Endodermal cell (in vitro differentiated cells): ENCODE results near the gene SPARC. TPM values are rescaled to one million over a fixed set of nuclear protein-coding genes. Genes with fewer than 3 reads are reported as not detected.

Experiments used
- DNase-seq: peaks from one replicate; pipeline ENCODE4 v3.0.0-alpha.2; 2017
- H3K27ac ChIP-seq: 2 replicates; pipeline ENCODE4 v1.5.1; 2013; ENCODE audit warnings: mild to moderate bottlenecking, low read depth, low read length, moderate library complexity
- H3K27me3 ChIP-seq: 2 replicates; pipeline ENCODE4 v1.6.1; 2013; ENCODE audit warnings: mild to moderate bottlenecking, low read length, moderate library complexity; ENCODE audit not compliant: insufficient read depth, control insufficient read depth, poor library complexity, severe bottlenecking
- H3K36me3 ChIP-seq: 2 replicates; pipeline ENCODE4 v1.7.0; 2013; ENCODE audit warnings: mild to moderate bottlenecking, low read length, moderate library complexity; ENCODE audit not compliant: control insufficient read depth, insufficient read depth
- H3K4me1 ChIP-seq: one replicate; pipeline ENCODE4 v1.7.0; 2013; ENCODE audit warnings: low read length; ENCODE audit not compliant: control insufficient read depth, insufficient read depth
- H3K4me3 ChIP-seq: 2 replicates; pipeline ENCODE4 v1.5.1; 2013; ENCODE audit warnings: mild to moderate bottlenecking, low read length, moderate library complexity
- H3K9ac ChIP-seq: 2 replicates; pipeline ENCODE4 v1.6.1; 2013; ENCODE audit warnings: mild to moderate bottlenecking, low read length, moderate library complexity; ENCODE audit not compliant: poor library complexity, severe bottlenecking; ENCODE audit errors: extremely low read depth
- H3K9me3 ChIP-seq: 2 replicates; pipeline ENCODE4 v1.6.1; 2013; ENCODE audit warnings: mild to moderate bottlenecking, low read length, moderate library complexity; ENCODE audit not compliant: control insufficient read depth
- H3K27ac Mint-ChIP-seq: 2 replicates; pipeline ENCODE4 v1.8.0; 2020; ENCODE audit warnings: mixed read lengths
- H3K27me3 Mint-ChIP-seq: 2 replicates; pipeline ENCODE4 v1.8.0; 2021; ENCODE audit warnings: mild to moderate bottlenecking, mixed read lengths; ENCODE audit not compliant: insufficient read depth
- H3K36me3 Mint-ChIP-seq: 2 replicates; pipeline ENCODE4 v1.8.0; 2020; ENCODE audit warnings: low read depth, mixed read lengths
- H3K4me1 Mint-ChIP-seq: 2 replicates; pipeline ENCODE4 v1.8.0; 2020; ENCODE audit warnings: mixed read lengths
- H3K4me3 Mint-ChIP-seq: 2 replicates; pipeline ENCODE4 v1.8.0; 2020; ENCODE audit warnings: mild to moderate bottlenecking, moderate library complexity, mixed read lengths
- H3K9me3 Mint-ChIP-seq: 2 replicates; pipeline ENCODE4 v1.8.0; 2020; ENCODE audit warnings: mild to moderate bottlenecking, mixed read lengths
- WGBS, 2 experiments: methylation state at CpG; one replicate each; pipeline versions ENCODE4 v1.1.5 to v1.1.7; 2013; ENCODE audit warnings: missing lambda C conversion rate in 2 of 2, mixed read lengths in 1 of 2; ENCODE audit not compliant: insufficient coverage in 1 of 2, insufficient read length in 1 of 2; 5-methylcytosine and 5-hydroxymethylcytosine counted together
- total RNA-seq, 2 donors: library from RNA; stranded (reverse); fragmentation: NEBNext Ultra II Directional in 1 of 2; extraction: Animal tissue kit (Norgen Biotek cat#: 25700) in 1 of 2; gene quantifications; 2 replicates in 1 of 2; 3 replicates in 1 of 2; pipeline ENCODE4 v1.2.1, GENCODE V29; 2021
- TF ChIP-seq, protein P1 (sequence below): fragments of 200-600 bp; sonication (generic); conservative IDR thresholded peaks from 2 replicates; pipeline ENCODE4 v1.5.0; 2021; ENCODE audit warnings: antibody characterized with exemption, mild to moderate bottlenecking

SPARC gene
- total RNA-seq, 2 donors from 2014 or later: 523 to 643 TPM

DNA sequence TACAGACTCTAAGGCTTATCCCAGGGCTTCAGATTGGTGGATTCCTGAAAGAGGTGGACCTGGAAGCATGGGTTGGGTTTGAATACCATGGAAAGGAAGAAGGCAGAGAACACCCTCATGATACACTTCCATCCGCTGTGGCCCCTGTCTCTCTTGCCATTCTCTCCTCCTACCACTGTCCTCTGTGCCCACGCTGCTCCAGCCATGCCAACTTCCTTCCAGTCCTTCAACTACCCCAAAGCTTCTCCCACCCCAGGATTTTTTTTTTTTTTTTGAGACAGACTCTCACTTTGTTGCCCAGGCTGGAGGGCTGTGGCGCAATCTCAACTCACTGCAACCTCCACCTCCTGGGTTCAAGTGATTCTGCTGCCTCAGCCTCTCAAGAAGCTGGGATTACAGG is 1.7 kb upstream of the SPARC start:
- Histone ChIP-seq H3K27me3 (no peaks in the 10 kb centered on the region), H3K9ac (no peak overlapping the region), H3K36me3 (peaks cover 8% of the 10 kb centered on the region), H3K4me3 (no peak overlapping the region), H3K27ac (no peak overlapping the region), H3K4me1 (peaks cover 14% of the 10 kb centered on the region), H3K9me3 (no peaks in the 10 kb centered on the region)
- H3K9me3 Mint-ChIP-seq: no peaks in the 10 kb centered on the region
- no peaks in the 10 kb centered on the region for H3K27me3 Mint-ChIP-seq
- peaks cover 5% of the 10 kb centered on the region for H3K36me3 Mint-ChIP-seq
- no peak overlapping the region for H3K27ac Mint-ChIP-seq
- peak; percentile 22 for DNase-seq
- TF ChIP-seq, protein P1, sequence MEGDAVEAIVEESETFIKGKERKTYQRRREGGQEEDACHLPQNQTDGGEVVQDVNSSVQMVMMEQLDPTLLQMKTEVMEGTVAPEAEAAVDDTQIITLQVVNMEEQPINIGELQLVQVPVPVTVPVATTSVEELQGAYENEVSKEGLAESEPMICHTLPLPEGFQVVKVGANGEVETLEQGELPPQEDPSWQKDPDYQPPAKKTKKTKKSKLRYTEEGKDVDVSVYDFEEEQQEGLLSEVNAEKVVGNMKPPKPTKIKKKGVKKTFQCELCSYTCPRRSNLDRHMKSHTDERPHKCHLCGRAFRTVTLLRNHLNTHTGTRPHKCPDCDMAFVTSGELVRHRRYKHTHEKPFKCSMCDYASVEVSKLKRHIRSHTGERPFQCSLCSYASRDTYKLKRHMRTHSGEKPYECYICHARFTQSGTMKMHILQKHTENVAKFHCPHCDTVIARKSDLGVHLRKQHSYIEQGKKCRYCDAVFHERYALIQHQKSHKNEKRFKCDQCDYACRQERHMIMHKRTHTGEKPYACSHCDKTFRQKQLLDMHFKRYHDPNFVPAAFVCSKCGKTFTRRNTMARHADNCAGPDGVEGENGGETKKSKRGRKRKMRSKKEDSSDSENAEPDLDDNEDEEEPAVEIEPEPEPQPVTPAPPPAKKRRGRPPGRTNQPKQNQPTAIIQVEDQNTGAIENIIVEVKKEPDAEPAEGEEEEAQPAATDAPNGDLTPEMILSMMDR: no peak
- no peak overlapping the region for H3K4me3 Mint-ChIP-seq
- 92 to 100% methylated on average over 2 to 3 of the region's 3 CpGs for WGBS, 2 experiments
- peaks cover 29% of the 10 kb centered on the region for H3K4me1 Mint-ChIP-seq

DNA sequence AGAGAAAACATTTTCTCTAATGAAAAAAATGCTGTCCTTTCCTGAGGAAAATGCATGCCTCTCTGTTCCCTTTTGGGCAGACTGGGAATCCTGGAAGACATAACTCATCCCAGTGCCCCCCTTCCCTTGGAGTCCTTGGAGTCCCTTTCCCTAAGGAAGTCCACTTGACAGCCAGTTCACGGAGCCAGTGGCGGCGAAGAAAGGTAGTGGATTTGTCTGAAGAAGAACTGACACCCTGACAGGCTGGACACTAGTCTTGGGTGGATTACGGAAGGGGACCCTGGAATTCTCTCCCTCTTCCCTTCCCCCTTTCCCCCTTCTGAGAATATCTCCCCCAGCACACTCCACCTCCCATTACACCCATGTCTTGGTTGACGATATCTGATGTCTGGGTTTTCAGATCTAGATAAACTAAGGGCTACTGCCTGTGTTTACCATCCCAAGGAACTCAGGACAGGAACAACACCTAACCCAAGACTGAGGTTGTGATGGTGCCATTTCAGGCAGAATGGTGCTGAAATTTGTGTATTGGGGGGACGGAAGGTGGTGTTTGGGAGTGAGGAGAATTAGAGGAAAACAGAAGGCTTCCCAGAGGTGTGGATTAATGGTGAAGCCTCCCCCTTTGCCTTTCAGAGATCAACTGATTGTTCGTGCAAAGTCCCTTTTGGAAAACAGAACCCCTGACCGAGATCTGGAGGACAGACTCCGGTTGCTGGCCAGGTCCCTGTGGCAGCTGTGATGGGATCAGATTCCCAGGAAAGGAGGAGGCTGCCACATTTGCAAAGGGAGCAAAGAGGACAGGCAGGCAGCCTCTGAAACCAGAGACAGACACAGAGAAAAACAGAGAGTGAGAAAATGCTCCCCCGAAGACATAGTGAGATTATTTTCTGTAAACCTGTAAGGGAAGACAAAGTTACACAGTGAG is 704 bp downstream of the SPARC start:
- Mint-ChIP-seq H3K4me1 (peaks cover 37% of the 10 kb centered on the region), H3K4me3 (peak overlapping the region; percentile 81), H3K9me3 (no peaks in the 10 kb centered on the region), H3K27me3 (no peaks in the 10 kb centered on the region), H3K36me3 (peaks cover 19% of the 10 kb centered on the region), H3K27ac (peak overlapping the region; percentile 94)
- Histone ChIP-seq H3K27me3 (no peaks in the 10 kb centered on the region), H3K27ac (peak overlapping the region; percentile 82), H3K4me3 (peak overlapping the region; percentile 87), H3K36me3 (peaks cover 29% of the 10 kb centered on the region), H3K9ac (peak overlapping the region; percentile 81), H3K9me3 (no peaks in the 10 kb centered on the region), H3K4me1 (peaks cover 17% of the 10 kb centered on the region)
- DNase-seq: peak; percentile 75
- WGBS, 2 experiments: 0 to 8% methylated on average over 4 to 10 of the region's 10 CpGs
- TF ChIP-seq, protein P1: no peak

DNA sequence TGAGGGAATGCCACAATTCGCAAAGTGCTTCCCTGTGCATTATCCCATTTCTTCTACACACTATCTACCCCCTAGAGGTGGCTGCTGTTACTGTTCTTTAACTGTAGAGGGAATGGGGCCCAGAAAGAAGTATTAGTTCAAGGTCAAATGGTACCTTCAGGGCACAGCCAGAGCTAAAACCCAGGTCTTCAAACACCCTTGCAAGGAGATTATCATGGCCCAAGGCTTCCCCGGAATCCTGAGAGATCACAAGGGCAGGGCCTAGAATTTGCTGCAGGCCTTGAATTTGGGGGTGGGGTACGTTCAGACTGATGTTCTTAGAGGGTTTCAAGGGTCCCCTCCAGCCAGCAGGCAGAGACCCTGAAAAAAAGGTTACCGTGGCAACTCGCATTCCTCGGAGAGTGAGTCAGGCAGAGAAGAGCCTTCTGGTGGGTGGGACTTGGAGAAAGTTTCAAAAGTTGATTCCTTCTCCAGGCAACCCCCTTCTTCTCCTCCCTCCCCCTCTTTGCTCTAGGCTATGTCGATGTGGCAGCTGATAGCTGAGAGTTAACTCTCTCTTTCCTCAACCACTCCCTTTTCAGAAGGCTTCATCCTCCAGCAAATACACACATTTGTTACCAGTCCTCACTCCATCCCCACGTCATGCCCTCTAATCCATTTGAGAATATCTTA is 1.9 kb downstream of the SPARC start:
- Histone ChIP-seq H3K9me3 (no peaks in the 10 kb centered on the region), H3K4me1 (peaks cover 20% of the 10 kb centered on the region), H3K27me3 (no peaks in the 10 kb centered on the region), H3K27ac (peak overlapping the region; percentile 82), H3K36me3 (peaks cover 36% of the 10 kb centered on the region), H3K4me3 (peak overlapping the region; percentile 87), H3K9ac (peak overlapping the region; percentile 81)
- Mint-ChIP-seq H3K9me3 (no peaks in the 10 kb centered on the region), H3K4me3 (peak overlapping the region; percentile 81), H3K4me1 (peaks cover 38% of the 10 kb centered on the region), H3K27me3 (no peaks in the 10 kb centered on the region), H3K36me3 (peaks cover 19% of the 10 kb centered on the region), H3K27ac (peak overlapping the region; percentile 94)
- TF ChIP-seq, protein P1: peak; percentile 60
- DNase-seq: peak; percentile 91
- WGBS, 2 experiments: 13 to 15% methylated on average over 7 to 8 of the region's 8 CpGs
